ENCODE measurements around the gene SCMH1. TPM values are rescaled to one million over a fixed set of nuclear protein-coding genes. Genes with fewer than 3 reads are reported as not detected.

Gene SCMH1
- total and polyA plus RNA-seq, 2 experiments from 2014 or later, result 126 to 147 TPM

DNA sequence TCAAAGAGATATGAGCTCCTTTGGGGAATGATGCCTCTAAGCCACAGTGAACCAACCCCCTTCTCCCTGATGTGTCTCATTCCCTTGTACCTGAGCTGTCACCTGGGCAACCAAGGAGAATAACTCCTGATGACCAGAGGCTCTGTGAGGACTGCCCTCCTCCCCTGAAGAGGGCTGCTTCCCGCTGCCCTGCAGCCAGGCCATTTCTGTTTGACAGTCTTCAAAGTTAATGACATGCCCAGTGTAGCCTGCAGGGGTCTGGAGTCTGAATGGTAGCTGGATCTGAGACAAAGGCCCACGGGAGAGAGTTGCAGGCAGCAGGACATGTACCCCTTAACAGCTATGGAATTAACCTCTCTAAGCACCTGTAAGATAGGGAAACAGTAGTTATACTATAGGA is 217.2 kb downstream of the SCMH1 start:
- no peak for DNase-seq (ENCODE audit: low read depth in 1 of 2, low spot score in 1 of 2)
- Histone ChIP-seq H3K27ac (peak overlapping the region; percentile 60), H3K4me1 (ENCODE audit: low read depth) (no peaks in the 10 kb centered on the region), H3K4me3 (no peak overlapping the region), H3K27me3 (no peaks in the 10 kb centered on the region), H3K36me3 (peaks cover 31% of the 10 kb centered on the region), H3K9me3 (ENCODE audit: low read depth) (no peaks in the 10 kb centered on the region)
- no peak for TF ChIP-seq CTCF (IDR thresholded peaks at IDR 0.05; ENCODE audit: low read depth, low read length)

DNA sequence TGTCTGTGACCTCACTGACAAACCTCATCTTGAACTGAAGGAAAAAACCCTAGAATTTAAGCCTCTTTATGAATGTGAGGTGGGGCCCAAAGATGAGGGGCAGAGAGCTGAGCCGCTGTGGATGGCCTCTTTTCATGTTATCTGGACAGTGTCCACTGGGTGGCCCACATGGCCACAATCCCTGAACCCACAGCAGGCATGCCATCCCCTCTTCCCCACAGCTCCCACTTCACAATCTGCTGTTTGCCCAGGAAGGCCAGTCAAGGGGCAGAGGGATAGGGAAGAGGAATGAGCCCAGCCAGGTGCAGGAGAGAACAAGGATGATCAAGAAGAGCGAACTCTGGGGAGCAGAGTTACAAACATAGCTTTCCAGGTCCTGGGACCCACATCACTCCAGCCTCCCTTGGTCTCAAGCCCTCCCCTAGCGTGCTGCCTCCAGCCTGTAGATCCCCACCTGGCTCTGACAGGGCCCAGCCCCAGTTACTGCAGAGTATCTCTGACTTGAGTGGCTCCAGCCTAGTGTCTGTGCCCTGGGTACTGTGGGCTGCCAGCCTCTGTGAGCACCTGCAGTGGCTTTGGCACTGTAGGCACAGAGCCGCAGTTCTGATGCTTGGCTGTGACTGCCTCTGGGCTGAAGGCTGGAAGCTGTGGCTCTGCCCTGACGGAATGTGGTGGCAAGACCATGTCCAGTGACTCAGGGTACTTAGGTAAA is 218.7 kb downstream of the SCMH1 start:
- H3K9me3 ChIP-seq (ENCODE audit: low read depth), result no peaks in the 10 kb centered on the region
- H3K4me1 ChIP-seq (ENCODE audit: low read depth), result no peaks in the 10 kb centered on the region
- no peaks in the 10 kb centered on the region for H3K27me3 ChIP-seq
- H3K4me3 ChIP-seq, result no peak overlapping the region
- peaks cover 18% of the 10 kb centered on the region for H3K36me3 ChIP-seq
- TF ChIP-seq CTCF (IDR thresholded peaks at IDR 0.05; ENCODE audit: low read depth, low read length), result peak; percentile 43
- H3K27ac ChIP-seq, result peak overlapping the region; percentile 13
- DNase-seq (ENCODE audit: low read depth in 1 of 2, low spot score in 1 of 2), result peak in 1 of 2 donors; percentile 43

DNA sequence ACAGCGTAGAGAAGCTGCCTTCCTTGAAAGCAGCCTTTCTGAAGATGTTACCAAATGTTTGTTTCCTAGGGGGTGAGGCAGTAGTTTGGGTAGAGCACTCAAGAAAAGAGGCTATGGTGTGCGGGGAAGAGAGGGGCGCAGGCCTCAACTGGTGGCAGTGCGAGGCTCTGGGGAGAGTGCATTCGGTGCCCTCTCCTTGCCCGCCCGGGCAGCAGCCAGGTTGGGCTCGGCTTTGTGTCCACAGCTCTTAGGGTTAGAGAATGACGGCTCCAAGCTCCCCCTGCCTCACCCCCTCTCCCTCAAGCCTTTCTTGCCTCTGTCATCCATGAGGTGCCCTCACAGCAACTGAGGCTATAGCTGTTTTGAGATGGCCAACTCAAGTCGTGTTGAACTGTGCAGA is 219.7 kb downstream of the SCMH1 start:
- Histone ChIP-seq H3K4me3 (no peak overlapping the region), H3K9me3 (ENCODE audit: low read depth) (no peaks in the 10 kb centered on the region), H3K36me3 (peaks cover 8% of the 10 kb centered on the region), H3K27ac (peak overlapping the region; percentile 54), H3K27me3 (no peaks in the 10 kb centered on the region), H3K4me1 (ENCODE audit: low read depth) (no peaks in the 10 kb centered on the region)
- no peak for DNase-seq (ENCODE audit: low read depth in 1 of 2, low spot score in 1 of 2)
- no peak for TF ChIP-seq CTCF (IDR thresholded peaks at IDR 0.05; ENCODE audit: low read depth, low read length)

DNA sequence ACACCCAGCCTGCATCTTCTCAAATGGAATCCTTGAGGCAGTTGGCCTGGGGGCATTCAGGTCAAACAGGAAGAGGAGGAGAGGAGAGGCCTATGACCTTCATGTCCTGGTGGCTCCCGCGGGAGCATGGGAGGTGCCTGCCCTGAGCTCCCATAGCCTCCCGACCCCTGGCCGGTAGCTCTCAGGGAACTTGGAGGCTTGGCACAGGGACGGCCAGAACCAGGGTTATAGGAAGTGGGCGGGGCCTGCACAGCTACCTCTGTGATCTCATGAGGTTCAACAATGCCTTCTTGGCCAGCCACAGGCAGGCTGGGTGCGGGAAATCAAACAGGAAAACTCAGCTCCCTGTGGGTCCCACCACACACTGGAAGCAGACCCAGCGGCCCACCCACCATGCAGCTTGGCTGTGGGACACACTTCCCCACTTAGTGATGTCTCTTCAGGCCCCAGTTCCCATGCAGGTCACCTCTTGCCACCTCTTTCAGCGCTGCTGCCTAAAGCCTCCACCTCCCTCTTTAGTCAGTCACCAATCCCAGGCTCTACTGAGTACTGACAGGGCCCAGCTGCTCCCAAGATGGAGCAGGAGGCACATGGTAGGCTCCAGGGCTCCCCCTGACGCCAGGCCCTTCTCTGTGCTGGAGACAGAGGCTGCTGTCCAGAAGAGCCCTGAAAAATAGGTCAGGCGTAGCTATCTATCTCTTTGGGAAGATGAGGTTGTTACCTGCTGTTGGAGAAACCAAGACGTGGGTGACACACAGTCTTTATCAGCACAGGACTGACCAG is 220.4 kb downstream of the SCMH1 start, which contains the start of gene SLFNL1:
SLFNL1 (minus strand) TSS at position 200 of the 783 bp plus-strand sequence. CDS start 1,065 bp downstream, outside the sequence.
- no peaks in the 10 kb centered on the region for H3K9me3 ChIP-seq (ENCODE audit: low read depth)
- peaks cover 6% of the 10 kb centered on the region for H3K36me3 ChIP-seq
- H3K27ac ChIP-seq, result peak within 1 kb of the TSS; percentile 54
- H3K4me1 ChIP-seq (ENCODE audit: low read depth), result no peaks in the 10 kb centered on the region
- TF ChIP-seq CTCF (IDR thresholded peaks at IDR 0.05; ENCODE audit: low read depth, low read length), result peak; percentile 40
- H3K27me3 ChIP-seq, result no peaks in the 10 kb centered on the region
- DNase-seq (ENCODE audit: low read depth in 1 of 2, low spot score in 1 of 2), result peak; percentile 26 to 69
- H3K4me3 ChIP-seq, result no peak within 1 kb of the TSS

GRCh38 chr1:41020654-41021053 is 221.5 kb downstream of the SCMH1 start:
- H3K4me3 ChIP-seq, result no peak overlapping the region
- peaks cover 10% of the 10 kb centered on the region for H3K36me3 ChIP-seq
- H3K27me3 ChIP-seq, result no peaks in the 10 kb centered on the region
- TF ChIP-seq CTCF (IDR thresholded peaks at IDR 0.05; ENCODE audit: low read depth, low read length), result no peak
- no peaks in the 10 kb centered on the region for H3K4me1 ChIP-seq (ENCODE audit: low read depth)
- DNase-seq (ENCODE audit: low read depth in 1 of 2, low spot score in 1 of 2), result no peak
- H3K9me3 ChIP-seq (ENCODE audit: low read depth), result no peaks in the 10 kb centered on the region
- H3K27ac ChIP-seq, result peak overlapping the region; percentile 54
